GM21529 (cell line): ENCODE data around the gene LRRC4.

Experiments
- ATAC-seq: cut with Tn5 transposase; IDR thresholded peaks from one replicate; pipeline ENCODE4 v1.9.1; 2021; ENCODE audit not compliant: unreplicated experiment

Gene LRRC4

GRCh38 chr7:128008141-128008540, 23.1 kb downstream of the LRRC4 start:
- ATAC-seq: no peak

DNA sequence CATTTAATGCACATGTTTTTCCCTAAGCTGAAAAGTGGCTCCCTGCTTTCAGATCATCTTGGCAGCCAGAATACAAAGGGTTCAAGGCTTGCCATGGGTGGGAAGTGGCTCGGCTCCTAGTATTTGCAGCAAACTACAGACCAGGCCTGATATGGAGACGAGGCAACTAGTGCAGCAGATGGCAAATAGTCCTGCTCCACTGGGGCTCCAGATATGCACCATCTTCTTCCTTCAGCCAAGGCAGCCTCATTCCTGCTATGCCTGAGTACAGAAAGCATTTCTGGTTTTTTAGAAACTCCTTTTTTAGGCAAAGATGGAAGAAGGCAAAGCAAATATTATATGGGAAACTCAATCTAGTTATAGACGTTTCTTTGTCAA, 23.9 kb downstream of the LRRC4 start:
- ATAC-seq: no peak

DNA sequence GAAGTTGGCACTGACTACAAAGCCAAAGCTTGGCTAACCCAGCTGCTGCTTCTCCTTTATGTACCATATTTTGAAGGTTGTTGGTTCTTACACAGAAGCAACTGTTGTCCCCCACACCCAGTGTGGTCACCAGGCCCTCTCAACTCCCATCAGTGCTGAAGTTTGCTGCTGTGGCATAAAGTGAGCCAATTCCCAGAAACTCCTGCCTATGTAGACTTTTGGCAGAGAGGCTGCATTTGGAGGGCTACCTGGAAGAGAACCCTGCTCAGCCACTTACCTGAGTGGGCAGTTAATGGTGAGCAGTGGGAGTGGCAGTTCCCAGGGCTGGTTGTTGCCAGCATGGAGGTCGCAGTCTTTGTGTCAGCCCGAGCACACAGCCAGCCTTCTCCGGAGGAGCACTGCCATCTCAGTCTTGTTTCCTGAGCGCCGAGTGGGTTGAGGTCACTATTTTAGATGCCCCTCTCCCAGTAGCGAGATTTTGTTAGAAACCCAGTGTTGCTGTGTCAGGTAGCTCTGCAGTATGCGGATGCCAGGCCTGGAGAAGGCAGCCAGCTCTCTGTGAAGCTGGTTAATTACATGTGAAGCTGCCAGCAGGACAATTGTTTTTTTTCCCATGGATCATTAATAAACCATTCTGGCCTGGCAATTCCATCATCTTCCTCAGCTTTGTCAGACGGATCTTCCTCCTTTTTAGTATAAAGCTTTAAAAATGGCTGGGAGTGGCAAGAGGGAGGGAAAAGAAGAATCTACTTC, 24.5 kb downstream of the LRRC4 start:
- no peak for ATAC-seq

DNA sequence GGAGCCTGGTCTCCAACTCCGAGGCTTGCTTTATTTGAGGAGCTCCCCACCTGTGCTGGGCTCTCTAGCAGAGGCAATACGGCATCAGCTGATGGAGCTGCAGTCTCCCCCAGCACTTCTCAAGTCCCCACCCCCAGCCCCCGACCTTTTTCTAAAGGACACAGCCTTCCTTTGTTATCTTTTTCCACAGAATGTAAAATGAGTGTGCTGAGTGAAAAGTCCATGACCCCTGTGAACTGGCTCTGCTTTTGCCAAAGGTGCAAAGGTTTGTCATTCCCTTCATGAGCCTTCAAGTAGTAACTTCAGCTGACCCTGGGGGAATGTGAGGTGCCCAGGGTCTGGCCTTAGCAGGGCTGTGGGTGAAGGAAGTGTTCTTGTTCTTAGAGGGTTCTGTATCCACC, 25.5 kb downstream of the LRRC4 start:
- ATAC-seq: no peak

DNA sequence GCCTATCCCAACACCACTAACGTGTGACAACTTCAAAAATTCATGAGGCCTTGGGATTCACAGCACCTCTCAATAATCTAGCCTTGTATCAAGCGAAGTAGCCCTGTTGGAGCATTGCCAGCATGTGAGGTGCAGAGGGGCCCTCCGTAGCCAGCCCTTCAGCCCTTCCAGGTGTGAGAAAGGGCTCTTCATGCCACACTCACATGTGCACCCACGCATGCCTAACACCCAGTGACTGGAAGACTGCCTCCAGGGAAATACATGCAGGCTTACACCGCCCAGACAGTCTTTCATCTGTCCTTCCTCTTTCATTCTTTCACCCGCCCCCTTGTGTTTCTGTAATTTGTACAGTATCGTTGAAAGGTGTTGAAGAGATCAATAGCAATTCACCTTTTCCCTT, 26.1 kb downstream of the LRRC4 start:
- no peak for ATAC-seq

DNA sequence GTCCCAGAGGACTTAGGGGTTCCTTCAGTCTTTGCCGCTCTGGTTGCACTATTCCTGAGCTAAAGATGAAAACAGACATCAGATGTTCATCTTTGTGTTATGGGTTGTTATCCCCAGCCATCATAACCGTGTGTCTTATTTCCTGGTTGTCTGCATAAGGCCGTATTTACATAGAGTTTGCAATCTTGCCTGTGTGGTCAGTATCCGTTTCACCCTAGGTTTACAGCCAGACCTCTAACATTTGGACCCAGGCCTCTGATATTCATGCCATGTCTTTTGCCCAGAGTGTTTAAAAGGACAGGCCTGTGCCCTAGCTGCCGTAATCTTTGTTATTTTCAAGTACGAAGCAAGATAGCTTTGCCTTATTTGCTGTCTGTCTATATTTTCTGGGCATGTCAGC, 26.6 kb downstream of the LRRC4 start:
- ATAC-seq: no peak

DNA sequence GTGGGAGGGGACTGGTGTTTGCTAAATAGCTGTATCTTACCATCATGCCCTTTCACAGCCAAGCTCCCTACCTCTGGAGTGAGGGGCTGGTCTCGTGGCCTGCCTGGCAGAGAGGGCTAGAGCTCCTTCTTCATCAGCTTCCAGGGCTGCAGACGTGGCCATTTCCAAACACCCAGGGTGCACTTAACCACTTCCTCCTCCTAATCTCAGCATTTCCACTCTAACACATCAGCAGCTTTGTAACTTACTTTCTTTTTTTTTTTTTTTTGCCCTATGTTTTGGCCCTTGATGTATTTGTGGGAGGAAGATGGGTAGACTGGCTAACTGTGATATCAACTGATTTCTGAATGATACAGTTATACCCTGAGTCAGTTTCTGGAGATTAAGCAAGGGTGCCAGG, 27.4 kb downstream of the LRRC4 start:
- no peak for ATAC-seq

- peak; percentile 66 for ATAC-seq
Observed at GRCh38 chr7:128003167-128003566, 28.1 kb downstream of the LRRC4 start.

GRCh38 chr7:128000854-128001265, 30.4 kb downstream of the LRRC4 start:
- peak; percentile 56 for ATAC-seq

DNA sequence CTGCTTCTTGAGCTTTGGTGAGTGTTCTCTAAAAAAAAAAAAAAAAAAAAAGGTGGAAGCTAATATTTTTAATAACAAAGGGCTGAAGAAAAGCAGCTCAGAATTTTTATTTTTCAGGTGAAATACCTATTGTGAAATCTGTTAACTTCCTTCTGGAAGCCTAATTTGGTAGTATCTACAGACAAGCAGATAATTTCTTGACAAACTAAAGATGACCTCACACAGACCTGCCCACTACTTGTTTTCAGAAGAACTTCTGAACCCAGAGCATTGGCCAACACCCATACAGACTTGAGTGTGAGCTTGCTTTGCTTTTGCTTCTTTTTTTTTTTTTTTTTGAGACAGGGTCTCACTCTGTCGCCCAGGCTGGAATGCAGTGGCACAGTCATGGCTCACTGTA, 31.2 kb downstream of the LRRC4 start:
- ATAC-seq: no peak

- ATAC-seq: no peak
Observed at GRCh38 chr7:127998671-127999070, 32.6 kb downstream of the LRRC4 start.

DNA sequence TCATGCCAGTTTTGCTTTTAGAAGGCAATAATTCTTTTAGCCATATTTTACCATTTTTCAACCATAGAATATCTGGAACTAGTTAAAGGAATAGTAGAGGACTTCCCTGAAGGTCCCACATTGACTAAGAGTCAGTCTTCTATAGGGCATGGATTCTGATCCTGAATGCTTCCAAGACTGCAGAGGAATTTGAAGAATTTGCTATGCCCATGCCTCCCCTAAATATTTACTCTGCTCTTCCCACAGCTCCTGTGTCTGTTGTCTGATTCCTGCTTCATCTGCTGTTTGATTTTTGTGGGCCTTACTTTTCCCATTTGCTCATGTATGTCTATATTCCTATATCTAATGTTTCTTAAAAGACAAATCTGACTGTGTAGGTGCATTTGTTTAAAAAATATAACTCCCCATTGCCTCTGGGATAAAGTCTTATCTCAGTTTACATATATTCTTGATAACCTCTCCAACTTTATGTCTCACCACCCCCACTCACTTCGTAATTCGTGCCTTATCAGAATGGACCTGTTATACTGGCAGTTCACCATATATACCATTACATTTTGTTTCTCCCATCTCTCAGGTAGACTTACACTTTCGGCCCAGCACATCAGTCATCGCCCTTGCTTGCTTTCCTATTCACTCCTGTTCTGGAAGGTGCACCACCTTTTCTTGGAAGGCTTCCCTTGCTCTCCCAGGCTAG, 33.9 kb downstream of the LRRC4 start:
- ATAC-seq: no peak

DNA sequence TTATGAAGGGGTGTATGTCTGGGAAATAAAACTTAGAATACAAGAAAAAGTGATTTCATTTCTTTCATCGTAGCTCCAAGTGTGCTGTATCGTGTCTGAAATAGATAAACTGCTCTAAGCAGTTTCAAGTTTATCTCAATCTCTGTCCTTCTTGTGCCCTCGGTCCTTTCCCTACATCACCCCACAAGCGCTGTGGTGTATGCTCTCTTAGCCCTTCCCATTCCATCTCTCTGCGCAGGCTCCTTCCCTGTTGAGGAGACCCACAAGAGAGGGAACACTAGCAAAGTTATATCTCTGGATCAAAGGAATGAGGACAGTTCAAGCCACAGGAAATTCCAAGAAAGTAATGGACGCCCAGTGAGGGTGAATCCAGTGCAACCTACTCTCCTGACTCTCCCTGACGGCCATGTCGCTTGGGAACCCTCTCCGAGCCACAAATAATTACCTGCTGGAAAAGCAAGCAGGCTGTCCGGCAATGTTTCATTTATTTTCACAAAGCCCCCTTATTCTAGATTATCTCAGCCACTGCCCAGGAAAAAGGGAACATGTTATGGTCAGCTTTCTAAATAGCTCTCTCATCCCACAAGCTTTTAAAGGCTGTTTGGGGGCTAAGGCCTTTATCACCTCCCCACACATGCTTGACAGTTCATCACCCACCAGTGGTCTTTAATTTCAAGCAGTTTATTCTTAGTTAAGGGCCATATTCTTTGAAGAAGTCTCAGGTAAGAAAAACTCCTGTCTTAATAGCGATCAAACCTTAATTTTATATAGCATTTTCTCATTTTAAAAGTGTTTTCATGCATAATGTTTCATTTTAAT, 34.8 kb downstream of the LRRC4 start:
- no peak for ATAC-seq

DNA sequence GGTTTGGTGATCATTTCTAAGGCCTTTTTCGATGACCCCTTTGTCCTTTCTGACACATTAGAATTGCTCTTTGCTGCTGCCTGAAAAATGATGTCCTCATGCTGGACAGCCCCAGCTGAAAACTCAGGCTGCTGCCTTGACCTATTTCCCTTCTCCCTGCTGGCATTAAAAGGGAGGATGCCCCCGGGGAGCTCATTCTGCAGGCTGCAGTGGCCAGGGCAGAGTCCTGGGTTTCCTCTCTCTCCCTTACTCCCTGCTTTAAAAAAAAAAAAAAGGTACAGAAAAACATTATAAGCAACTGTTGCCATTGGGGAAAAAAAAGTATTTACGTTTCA, 35.4 kb downstream of the LRRC4 start:
- no peak for ATAC-seq

DNA sequence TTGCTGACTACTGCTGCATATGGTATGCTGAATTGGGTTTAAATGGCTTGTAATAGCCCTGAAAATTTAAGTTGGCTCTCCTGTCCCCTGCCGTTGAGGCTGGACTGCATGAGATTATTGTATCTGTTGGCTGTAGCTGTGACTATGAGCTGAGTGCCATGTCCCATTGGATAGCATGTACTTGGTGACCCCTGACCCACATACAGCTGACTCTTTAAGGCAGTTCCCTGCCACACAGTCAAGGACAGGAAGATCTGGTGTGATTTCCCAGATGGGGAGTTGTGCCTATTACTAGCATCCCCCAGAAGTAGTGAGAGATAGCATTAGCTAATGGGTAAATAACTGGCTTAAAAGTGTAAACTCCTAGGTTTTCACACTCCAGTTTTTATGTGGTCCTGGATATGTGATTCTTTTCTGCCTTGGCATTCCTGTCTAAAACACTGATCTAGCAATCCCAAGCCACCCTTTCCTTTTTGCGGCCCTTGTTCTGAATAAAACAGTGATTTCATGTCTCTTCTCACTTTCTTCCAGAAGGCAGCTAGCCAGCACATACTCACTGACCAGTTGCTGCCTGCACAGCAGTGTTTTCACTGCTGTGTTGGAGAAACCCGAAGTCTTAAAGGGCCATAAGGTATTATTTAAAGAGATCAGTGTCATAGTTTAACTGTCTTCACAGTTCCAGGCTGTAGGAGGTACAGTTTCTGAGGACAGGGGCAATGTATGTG, 35.9 kb downstream of the LRRC4 start:
- no peak for ATAC-seq

DNA sequence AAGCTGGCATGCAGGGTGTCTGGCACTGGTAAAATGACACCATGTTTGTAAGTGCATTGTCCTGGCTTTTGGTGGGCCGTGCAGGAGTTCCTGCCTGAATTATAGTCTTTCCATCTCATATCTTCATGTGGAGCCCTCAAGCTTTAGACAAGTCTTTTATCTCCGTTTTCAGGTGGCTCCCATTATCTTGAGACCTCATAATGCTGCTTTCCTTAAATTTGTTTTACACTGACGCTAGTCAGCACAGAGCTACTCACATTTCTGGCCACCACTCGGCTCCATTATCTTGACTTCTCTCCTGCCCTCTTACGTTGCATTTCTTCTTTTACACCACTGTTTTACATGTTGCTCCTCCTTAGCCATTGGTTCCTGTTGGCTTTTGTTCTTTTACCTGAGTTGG, 37.2 kb downstream of the LRRC4 start:
- no peak for ATAC-seq

- no peak for ATAC-seq
Observed at GRCh38 chr7:127993317-127993716, 37.9 kb downstream of the LRRC4 start.

GRCh38 chr7:127988751-127989150, 42.5 kb downstream of the LRRC4 start:
- ATAC-seq: no peak

DNA sequence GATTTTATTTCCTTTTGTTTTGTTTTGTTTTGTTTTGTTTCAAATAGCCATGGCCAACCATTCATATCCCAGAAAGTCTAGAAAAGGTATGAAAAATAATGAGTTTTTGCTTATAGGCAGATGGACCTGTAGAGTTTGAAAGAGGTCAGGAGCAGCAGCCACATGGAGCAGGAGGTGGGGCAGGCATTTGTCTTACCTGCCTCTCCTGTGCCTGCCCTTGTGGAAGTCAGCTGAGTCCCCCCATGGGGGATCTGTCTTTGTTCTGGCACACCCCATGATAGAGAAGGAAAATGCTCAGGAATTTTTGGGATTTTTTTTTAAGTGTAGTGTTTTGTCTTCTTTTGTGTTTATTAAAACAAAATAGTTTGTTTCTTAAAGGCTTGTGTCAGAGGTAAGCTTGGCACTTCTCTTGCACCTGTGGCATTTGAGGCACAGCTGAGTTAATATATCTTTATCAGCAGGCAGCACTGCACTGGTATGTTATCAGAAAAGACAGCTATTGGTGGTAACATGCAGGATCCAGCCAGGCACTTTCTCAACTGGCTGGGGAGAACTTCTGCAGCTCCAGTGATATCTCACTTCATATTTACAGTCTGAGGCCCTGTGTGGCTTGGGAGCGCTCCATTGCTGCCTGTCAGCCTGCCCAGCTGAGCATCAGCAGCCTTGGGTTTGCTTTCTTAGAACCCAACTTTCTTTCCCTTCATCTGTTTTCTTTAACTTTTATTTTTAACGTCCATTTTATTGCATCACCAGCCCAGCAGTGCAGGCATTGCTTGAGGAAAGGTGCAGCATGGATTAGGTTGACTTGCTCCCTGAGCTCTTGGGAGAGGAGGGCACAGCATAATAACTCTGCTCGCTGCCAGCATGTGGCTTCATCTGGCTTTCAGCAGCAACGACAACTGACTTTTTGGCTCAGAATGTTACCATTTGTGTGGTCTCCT, 44.4 kb downstream of the LRRC4 start:
- ATAC-seq: no peak

GRCh38 chr7:127983804-127984332, 47.4 kb downstream of the LRRC4 start:
- ATAC-seq: no peak
